ENCODE results near the gene FOXN3.
"Not testable (repeated sequence)": the region's sequence is repeated elsewhere in the genome, so short reads cannot be mapped to it uniquely, and the experiment has no call there.

Gene FOXN3

GRCh38 chr14:89178800-89179535, 238.1 kb downstream of the FOXN3 start:
- no peak for DNase-seq

- no peak for DNase-seq
Observed at GRCh38 chr14:89178376-89178775, 238.7 kb downstream of the FOXN3 start.

GRCh38 chr14:89175881-89176799, 240.9 kb downstream of the FOXN3 start:
- DNase-seq = peak in 1 of 58 donors; percentile 24

GRCh38 chr14:89171628-89172027, 245.4 kb downstream of the FOXN3 start:
- DNase-seq = no peak

GRCh38 chr14:89171168-89171567, 245.9 kb downstream of the FOXN3 start:
- no peak for DNase-seq

GRCh38 chr14:89167705-89168104, 249.3 kb downstream of the FOXN3 start:
- no peak for DNase-seq

GRCh38 chr14:89166633-89167032, 250.4 kb downstream of the FOXN3 start:
- DNase-seq = no peak

- DNase-seq = peak in 2 of 58 donors; percentile 13 to 16
Observed at GRCh38 chr14:89165189-89166181, 251.5 kb downstream of the FOXN3 start.

GRCh38 chr14:89164168-89165073, 252.6 kb downstream of the FOXN3 start:
- no peak for DNase-seq

GRCh38 chr14:89163031-89163636, 253.9 kb downstream of the FOXN3 start:
- DNase-seq = no peak

- DNase-seq = no peak
Observed at GRCh38 chr14:89162586-89162985, 254.4 kb downstream of the FOXN3 start.

- no peak for DNase-seq
Observed at GRCh38 chr14:89160437-89160836, 256.6 kb downstream of the FOXN3 start.

GRCh38 chr14:89158701-89159100, 258.3 kb downstream of the FOXN3 start:
- DNase-seq = no peak

GRCh38 chr14:89158104-89158503, 258.9 kb downstream of the FOXN3 start:
- DNase-seq = not testable (repeated sequence)

GRCh38 chr14:89155491-89155890, 261.5 kb downstream of the FOXN3 start:
- no peak for DNase-seq

- DNase-seq = not testable (repeated sequence)
Observed at GRCh38 chr14:89151693-89152092, 265.3 kb downstream of the FOXN3 start.

GRCh38 chr14:89146274-89146673, 270.8 kb downstream of the FOXN3 start:
- no peak for DNase-seq

- no peak for DNase-seq
Observed at GRCh38 chr14:89144642-89145041, 272.4 kb downstream of the FOXN3 start.

- DNase-seq = no peak
Observed at GRCh38 chr14:89144066-89144465, 273.0 kb downstream of the FOXN3 start.

GRCh38 chr14:89143595-89143994, 273.4 kb downstream of the FOXN3 start:
- DNase-seq = no peak
